Dermis microvascular lymphatic vessel endothelial cell (primary cell): Measurements from ENCODE around the gene ITPK1. TPM values are rescaled to one million over a fixed set of nuclear protein-coding genes. Genes with fewer than 3 reads are reported as not detected.

ENCODE experiments used
- DNase-seq, 2 donors: peaks; one replicate each; pipeline versions ENCODE4 v3.0.0 to v3.0.0-alpha.2; 2010; ENCODE audit warnings: low read depth in 2 of 2
- total RNA-seq: library from RNA; depleted of rRNA; stranded (reverse); fragments of >200 nt; gene quantifications from 2 replicates; pipeline ENCODE4 v1.2.1, GENCODE V29; 2014

Gene ITPK1
- total RNA-seq, 1 donor from 2014 or later: 9.6 TPM

DNA sequence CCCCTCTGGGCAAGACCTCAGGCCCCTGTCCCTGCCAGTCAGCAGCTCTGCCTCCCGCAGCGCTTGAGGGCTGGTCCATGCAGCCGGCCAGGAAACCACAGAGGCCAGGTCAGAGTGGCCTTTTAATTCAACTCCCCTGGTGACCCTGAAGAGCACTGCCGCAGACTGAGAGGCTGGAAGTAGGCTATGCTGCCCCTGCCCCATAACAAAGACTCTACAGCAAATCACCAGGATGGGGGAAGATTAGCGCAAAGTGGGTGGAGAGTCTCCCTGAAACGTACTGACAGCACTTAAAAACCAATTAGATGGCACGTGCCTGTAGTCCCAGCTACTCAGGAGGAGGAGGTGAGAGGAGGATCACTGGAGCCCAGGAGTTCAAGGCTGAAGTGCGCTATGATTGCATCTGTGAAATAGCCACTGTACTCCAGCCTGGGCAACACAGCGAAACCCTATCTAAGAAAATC is 70.5 kb downstream of the ITPK1 start:
- DNase-seq: peak in 1 of 2 donors; percentile 34

DNA sequence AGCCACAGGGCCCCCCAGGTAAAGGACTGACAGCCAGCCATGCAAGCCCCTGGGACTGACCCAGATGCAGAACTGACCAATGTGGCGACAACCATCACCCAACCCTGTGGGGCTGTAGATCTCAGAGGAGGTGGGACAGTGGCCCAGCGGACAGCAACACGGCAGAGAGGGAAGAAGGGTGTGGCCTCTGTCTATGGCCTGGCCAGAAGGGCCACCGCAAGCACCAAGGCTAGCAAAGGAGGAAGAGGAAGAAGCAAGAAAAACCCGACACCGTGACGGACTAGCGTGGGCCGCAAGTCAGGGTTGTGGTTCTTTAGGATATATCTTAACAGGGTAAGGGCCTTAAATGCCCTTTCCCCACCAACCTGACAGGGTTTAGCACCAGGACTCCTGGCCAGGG is 71.2 kb downstream of the ITPK1 start:
- DNase-seq: no peak

DNA sequence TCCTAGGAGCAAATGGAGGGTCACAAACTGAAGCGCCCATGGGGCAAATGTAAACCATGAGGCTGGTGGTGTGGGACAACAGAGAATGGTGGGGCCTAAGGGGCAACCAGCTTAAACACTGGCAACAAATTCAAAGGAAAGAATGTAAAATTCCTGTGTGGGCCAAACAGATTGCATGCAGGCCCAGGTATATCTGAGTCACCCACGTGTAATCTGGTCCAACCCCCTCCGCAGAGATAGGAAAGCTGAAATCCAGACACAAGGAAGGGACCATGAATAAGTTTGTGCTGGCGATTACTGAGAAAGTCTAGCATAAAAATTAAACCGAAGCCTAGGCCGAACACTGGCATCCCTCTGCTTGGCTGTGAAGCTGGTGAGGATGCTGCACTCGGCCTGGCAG is 71.6 kb downstream of the ITPK1 start:
- no peak for DNase-seq

DNA sequence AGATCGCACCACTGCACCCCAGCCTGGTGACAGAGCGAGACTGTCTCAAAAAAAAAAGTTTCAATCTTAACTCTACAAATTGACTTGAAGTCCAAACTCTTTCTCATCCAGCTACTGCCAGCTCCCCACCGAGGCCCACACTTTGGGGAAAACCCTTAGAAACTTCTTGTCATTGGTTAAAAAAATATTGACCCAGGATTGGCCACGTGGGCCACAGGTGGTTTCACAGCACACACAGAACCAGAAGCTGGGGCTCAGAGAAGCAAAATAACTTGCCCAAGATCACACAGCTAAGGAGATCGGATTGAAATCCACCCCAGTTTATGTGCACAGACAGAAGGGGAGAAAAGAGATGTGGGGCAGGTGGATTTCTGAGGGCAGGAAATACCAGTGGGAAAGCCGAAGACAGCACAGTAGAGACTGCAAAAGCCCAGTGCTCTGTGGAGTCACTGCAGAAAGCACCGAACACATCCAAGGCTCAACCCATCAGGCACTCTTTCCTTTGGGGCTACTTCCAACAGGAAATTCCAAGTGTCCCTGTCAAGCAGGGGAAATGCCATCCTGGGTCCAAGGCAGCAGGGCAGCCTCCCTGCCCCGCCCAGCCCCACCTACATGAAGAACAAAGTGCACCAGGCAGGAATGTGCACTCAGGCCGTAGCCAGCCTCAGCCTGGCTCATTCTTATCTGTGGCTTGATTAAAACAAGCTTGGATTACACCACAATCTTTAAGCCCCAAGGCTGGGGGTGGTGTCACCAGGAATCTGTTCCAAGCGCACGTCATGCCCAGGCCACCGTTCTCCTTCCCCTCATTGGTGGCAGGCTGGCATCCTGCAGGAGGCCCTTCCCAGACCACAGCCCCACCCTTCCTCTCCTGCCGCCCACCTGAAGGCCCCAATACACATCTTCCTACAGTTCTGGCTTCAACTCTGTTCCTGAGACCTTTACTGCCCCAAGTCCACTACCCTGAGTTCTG is 72.5 kb downstream of the ITPK1 start:
- DNase-seq: peak in 1 of 2 donors; percentile 31

GRCh38 chr14:93041830-93042229 is 73.9 kb downstream of the ITPK1 start:
- no peak for DNase-seq

DNA sequence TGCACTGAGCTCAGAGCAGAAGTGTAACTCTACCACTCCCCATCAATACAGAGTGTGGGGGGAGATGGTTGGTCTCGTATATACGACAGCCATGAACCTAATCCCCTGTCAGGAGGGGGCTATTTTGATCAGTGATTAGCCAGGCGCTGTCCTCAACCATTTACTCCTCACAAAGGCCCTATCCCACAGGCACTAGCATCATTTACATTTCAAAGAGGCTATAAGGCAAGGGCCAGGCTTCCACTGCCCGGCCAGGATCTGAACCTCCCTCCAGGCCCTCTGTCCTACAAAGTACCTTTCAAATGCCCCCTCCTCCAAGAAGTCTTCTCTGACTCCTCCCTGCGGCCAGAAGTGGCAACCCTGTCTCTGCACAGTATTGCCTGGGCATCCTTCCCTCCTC is 74.7 kb downstream of the ITPK1 start:
- DNase-seq: no peak

GRCh38 chr14:93040443-93040842 is 75.3 kb downstream of the ITPK1 start:
- peak in 1 of 2 donors; percentile 20 for DNase-seq

DNA sequence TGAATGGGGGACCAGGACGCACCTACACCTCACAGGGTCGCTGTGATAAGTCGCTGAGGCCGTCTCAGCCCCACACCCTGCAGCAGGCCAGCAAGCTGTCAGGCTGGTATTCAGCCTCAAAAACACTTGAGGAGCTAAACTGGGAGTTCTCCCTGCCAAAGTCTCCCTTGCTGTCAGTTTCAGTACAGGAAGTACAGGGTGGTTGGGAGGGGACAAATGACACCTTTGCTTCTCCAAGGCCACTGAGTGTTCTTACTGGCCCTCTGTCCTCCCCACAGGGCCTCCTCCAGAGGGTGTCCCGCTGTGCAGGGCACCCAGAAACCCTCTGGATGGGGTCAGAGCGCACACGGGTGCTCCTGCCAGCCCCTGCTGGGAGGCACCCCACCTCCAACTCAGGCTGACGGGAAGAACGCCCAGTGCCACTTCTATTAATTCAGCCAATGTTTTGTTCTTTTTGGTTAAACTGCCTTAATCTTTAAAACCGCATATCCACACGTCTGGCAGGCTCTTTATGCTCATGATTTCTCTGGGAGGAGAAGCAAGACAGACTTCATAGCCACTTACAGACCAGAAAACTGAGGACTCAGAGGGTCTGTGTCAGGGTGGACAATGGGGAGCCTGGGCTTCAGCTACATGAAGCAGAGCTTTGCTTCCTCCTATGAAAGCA is 75.9 kb downstream of the ITPK1 start:
- DNase-seq: no peak

GRCh38 chr14:93037351-93037750 is 78.4 kb downstream of the ITPK1 start:
- DNase-seq: no peak

- DNase-seq: peak; percentile 29 to 31
These were observed 78.9 kb downstream of the ITPK1 start for GRCh38 chr14:93036652-93037345.

DNA sequence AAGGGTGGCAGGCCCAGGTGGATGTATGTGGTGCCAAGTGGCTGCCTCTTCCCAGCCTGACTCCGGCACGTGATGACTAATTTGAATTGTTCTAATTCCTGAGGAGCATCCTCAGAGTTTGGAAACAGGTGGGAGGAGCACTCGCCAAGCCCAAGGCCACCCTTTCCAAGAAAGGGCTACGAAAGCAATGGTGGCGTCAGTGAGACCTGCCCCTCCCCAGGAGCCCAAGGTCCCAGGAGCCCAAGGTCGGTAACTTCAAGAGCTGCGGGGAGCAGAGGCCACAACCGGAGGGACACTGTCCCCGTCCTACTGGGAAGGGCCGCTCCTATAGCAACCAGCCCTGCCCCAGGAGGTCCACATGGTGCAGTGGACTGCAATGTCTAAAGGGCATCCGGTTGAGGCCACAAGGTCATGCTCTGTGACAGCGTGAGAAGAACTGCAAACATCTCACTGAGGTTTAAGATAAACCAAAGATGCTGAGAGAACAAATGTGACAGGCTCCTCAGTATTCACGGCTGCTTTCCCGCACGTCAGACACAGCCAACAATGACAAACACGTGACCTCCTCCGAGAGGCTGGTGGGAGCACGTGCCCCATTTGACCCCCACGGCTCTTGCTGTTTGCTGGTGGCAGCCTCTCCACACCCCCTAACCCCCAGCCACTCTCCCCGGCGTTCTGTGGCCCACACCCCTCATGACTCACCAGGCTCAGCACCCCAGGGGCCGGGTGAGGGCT is 79.6 kb downstream of the ITPK1 start:
- no peak for DNase-seq

DNA sequence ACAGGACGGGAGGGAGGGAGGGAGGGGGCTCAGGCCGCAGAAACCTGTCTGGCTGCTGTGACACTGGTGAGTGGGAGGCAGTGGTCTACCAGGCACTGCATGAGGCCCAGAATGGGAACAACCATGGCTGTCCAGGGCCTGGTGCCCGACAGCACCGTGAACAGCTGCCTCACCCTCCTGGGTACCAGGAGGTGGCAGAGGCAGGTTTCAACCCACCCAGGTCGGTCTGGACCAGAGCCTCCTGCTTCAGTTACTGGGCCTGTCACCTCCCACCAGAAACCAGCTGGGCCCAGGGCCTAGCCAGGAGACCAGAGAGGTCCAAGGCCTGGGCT is 80.2 kb downstream of the ITPK1 start:
- DNase-seq: no peak

DNA sequence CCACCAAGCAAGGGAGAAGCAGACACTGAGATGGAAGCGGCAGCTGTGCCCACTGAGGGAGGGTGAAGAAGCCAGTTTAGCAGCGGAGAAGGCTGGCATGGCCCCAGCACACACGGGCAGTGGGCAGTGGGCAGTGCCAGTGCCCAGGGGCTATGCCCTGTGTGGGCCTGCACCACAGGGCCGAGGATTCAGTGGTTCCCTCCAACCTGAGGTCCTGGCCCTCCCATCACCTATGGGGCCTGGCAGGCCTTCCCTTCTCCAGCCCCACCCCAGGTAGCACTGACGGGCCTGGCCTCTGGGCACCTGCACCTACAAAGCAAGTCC is 81.1 kb downstream of the ITPK1 start:
- DNase-seq: no peak

DNA sequence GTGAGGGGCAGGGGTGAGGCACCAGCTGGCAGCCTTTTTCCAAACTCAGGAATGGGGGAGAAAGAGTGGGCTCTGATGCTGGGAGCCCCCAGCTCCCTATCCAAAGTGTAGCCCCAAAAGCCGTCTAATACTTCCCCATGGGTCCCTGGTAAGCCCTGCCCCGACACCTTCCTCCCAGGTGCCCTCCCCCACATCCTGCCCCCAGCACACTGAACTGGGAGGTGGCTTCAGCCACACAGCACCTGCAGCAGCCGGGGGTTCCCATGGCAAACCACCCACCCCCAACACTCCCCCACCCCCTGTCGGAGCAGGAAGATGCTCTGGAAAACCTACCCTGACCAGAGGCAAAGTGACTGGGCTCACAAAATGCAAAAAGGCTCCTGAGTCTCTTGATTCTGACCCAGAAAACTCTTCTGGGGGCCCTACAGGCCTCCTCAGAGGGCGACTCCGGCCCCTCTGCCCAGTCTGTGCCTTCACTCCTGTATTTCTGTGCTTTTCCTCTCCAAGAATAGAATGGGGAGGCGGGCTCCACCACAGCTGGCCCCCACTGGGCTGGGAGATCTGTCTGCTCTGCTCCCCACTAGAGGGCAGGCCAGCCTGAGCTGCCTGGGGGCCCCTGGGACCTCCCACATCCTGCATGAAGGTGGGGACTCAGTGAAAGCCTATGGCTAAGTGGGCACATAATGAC is 81.6 kb downstream of the ITPK1 start:
- no peak for DNase-seq

GRCh38 chr14:93033084-93033982 is 82.4 kb downstream of the ITPK1 start:
- DNase-seq: no peak

DNA sequence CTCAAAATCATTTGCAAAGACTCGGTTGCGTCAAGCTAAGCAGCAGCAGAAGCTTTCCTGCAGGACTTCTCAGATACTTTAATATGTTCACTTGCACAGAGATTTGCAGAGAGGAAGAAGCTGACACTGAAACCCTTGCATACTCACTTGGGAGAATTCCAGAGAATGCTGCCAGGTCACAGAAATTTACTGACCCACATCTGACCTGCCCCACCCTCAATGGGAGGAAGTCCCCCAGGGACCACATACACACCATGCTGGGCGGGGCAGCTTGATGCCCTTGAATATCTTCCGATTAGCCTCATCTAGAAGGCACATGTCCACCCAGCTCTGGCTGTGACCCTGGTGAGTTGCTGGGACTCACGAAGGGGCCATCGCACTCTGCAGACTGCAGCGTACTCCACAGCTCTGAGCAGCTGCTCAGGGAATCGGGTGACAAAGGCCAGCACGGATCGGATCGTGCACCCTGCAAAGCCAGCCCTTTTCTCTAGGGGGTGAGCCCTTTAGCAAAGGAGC is 83.2 kb downstream of the ITPK1 start:
- no peak for DNase-seq

- DNase-seq: no peak
These were observed 84.0 kb downstream of the ITPK1 start for GRCh38 chr14:93031505-93032315.

DNA sequence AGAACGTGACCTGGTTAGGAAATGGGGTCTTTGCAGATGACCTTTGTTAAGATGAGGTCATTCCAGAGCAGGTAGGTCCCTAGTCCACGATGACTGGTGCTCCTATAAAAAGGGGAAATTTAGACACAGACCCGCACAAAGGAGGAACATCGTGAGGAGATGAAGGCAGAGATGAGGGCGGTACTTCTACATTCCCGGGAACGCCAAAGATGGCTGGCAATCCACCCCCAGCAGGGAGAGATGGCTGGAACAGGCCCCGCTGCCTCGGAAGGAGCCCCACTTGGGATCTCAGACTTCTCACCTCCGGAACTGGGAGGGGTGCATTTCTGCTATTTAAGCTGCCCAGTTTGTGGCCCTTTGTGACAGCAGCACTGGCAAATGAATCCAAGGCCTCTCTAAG is 85.0 kb downstream of the ITPK1 start:
- DNase-seq: no peak
